ENCODE data around the gene ZFYVE27.

ZFYVE27 gene

GRCh38 chr10:97771913-97772823 is 35.2 kb downstream of the ZFYVE27 start, which contains the start of gene SFRP5:
SFRP5 (minus strand) TSS chr10:97771999; CDS start chr10:97771833, 166 bp downstream.
- no peak for DNase-seq

- DNase-seq = no peak
Measured at GRCh38 chr10:97773096-97773495, 36.2 kb downstream of the ZFYVE27 start.

DNA sequence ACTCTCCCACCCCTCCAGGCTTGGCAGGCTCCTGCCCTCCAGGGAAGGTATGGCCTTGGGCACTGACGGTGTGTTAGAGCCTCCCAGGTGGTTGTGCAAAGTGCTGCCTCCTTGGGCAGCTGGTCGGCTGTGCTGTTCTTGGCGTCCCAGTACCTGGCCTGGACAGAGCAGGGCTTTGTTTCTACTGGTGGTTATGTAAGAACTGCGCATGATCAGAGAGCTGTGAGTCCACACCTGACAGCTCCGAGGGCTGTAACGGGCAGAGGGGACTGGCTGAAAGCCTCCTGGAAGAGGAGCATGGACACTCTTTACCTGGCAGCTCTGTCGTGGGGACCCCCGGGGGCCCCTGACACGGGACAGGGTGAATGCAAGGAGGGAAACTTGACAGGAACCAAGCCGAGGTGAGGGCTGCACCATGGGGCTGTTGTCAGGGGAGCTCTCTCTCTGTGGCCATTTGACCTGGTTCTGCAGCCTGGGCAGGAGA is 37.9 kb downstream of the ZFYVE27 start:
- no peak for DNase-seq

DNA sequence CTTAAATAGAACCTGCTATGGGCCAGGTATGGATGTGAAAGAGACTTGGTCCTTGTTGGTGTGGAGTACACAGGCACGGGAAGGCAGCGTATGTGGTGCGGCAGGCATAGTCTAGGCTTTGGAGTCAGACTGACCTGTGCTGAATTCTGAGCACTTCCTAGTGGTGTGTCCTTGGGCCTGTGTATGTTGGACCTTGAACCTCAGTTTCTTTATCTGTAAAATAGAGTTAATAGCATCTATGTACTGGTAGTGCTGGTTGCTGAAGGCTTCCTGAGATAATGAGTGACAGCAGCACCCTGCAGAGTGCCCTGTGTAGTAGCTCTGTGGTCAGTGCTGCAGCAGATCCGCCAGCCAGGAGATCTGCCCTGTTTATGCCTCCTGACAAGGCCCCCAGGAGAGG is 40.2 kb downstream of the ZFYVE27 start:
- no peak for DNase-seq

DNA sequence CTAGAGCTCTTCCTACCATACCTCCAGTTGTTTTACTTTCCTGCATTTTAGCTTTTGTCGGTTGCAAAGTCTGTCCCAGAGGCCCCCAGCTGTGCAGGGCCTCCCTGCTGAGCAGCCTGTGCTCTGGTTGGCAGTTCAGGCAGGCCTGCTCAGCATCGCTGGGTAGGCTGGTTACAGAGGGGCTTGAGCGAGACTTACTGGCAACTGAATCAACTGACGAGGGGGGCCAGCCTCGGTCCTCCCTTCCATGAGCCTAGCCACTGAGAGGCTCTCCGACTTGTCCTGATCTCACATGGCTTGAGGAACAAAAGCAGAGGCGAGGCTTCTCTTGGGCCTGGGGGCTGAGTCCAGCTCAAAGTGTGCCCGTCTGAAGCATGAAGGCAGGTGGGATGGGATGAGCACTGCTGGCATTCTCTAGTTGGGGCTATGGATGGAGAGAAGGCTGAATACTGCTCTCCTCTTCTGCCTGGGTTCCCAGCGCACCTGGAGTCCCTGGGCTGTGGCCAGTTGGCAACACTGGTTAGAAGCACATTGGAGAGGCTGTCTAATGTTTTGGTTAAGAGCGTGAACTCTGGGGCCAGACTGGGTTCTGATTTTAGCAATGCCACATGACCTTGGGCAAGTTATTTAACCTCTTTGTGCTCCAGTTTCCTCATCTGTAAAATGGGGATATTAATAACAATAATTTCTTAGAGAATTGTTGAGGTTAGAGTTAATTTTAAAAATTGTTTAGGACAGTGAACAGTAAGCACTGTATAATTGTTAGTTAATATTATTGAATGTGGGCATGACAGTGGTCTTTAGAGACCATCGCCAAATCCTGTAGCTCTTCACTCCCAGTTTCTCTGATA is 41.7 kb downstream of the ZFYVE27 start:
- no peak for DNase-seq

DNA sequence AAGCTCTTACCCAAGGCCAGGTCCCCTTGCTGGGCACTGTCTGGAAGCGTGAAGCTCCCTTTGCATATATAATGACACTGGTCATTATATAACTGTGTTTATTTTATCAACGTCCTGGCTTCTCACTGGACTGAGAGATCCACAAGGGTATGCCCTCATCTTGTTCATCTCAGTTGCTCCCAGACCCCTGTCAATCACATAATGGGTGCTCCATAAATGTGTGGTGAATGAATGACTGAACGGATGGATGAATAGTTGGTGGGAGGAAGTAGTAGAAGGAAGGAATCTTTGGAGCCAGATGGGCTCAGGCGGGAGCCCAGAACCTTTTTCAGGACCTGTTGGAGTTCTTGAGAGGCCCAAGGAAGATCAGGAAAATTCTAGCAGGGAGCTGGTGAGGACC is 42.6 kb downstream of the ZFYVE27 start:
- DNase-seq = no peak

GRCh38 chr10:97779975-97780374 is 43.0 kb downstream of the ZFYVE27 start:
- no peak for DNase-seq

GRCh38 chr10:97780841-97781617 is 44.1 kb downstream of the ZFYVE27 start:
- no peak for DNase-seq

DNA sequence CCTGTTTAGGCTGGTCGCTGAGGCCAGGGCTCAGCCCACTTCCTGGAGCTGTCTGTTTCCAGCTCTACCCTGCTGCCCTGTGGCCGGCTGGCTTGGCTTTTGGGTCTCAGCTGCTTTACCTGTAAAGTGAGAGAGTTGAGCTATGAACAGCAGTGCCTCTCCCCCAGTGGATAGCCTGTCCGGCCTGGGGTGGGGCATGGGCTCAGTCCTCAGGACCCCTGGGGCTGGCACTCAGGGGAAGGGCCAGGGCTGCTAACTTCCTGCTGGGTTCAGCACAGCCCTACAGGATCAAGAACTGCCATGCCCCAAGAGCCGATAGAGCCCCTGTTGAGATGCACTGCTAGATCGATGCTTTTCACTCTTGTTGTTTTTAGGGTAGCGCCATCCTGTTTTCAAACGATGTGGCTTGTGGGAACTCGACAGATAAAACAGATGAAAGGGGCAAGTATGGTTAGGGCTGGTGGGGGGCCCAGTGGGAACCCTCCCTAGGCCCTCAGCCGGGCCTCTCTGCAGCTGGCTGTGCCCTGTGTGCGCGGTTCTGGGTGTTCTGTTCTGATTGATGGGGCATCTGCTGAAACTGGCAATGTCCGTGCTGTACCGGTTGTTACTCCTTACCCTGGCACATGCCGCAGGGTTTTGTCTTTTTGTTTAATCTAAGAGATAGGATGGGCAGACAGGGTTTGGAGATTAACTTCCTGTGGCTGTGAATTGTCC is 44.8 kb downstream of the ZFYVE27 start:
- no peak for DNase-seq

DNA sequence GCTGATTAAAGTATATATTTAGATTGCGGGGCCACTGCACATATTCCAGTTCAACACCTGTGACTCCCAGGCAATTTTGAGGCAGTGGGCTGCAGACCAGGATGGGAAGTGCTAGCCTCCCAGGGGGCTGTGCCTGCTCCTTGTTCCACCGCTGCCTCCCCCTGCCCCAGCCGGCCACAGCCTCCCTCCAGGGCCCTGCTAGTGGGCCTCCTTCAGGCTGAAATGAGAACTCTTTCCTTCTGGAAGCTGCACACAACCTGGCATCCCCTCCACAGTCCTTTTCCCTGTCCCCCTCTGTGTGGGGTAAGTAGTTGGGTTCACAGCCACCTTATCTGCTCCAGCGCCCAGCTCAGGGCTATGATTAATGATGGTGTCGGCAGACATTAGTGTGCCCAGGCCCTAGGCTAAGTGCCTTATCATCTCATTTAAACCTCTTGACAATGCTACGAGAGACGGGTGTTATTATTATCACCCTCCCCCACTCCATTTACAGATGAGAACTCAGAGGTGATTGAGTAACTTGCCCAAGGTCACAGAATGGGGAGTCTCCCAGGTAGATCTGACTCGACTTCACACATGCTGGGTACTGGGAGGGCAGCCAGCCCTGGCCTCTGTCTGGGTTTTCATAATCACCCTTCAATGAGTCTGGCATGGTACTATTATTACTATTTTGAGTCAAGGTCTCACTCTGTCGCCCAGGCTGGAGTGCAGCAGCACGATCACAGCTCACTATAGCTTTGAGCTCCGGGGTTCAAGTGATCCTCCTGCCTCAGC is 45.7 kb downstream of the ZFYVE27 start:
- no peak for DNase-seq

GRCh38 chr10:97784200-97784810 is 47.4 kb downstream of the ZFYVE27 start:
- no peak for DNase-seq

DNA sequence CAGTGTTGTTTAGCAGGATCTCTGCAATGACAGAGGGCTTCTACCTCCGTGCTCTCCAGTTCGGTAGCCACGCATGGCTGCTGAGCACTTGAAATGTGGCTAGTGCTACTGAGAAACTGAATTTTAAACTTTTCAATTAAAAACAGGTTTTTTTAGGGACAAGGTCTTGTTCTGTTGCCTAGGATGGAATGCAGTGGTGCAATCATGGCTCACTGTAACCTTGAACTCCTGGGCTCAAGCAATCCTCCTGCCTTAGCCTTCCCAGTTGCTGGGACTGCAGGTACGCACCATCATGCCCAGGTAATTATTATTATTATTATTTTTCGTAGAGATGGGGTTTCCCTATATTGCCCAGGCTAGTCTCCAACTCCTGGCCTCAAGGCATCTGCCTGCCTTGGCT is 48.3 kb downstream of the ZFYVE27 start:
- DNase-seq = no peak

DNA sequence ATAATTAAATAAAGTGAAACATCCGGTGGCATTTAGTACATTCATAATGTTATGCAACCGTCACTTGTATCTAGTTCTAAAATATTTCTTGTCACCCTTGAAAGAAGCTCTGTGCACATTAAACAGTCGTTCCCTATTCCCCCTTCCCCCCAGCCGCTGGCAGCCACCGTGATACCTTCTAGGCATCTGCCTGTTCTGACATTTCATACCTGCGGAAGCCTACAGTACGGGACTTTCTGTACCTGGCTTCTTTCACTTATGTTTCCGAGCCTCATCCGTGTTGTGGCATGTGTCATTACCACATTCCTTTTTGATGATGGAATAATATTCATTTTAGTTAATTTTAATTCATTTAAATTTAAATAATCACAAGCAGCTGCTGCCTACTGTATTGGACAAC is 48.8 kb downstream of the ZFYVE27 start:
- DNase-seq = no peak

DNA sequence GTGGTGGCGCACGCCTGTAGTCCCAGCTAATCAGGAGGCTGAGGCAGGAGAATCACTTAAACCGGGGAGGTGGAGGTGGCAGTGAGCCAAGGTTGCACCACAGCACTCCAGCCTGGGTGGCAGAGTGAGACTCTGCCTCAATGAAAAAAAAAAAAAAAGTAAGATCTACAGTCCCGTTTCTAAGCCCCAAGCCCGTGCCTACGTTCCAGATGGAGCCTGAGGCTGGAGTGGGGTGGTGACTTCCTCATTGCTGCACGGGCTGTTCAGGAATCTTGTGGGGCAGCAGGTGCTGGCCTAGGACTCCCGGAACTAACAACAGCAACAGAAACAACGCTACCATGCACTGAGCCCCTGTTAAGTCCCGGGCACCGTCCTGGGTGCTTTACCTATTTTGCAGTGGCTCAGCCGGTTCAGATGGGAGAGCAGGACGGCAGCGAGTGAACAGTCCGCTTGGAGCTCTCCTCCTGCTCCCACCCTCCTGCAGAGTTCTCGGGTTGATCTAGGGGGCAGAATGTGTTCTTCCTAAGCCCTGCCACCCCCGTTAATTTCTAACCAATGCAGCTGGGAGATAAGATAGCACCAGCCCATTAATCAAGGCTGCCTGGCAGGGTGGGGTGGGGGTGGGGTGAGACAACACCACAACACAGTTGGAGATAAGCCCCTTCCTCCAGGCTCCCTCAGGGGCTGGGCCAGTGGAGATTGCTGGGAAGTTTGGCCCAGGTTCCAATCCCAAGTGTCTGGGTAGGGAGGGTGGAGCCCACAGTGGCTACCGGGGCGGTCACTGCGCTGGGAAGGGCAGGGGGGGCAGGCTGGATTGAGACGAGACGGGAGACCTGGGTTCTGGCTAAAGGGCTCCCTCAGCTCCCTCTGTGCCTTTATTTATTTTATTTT is 51.9 kb downstream of the ZFYVE27 start:
- no peak for DNase-seq

- DNase-seq = no peak
Measured at GRCh38 chr10:97789770-97790397, 53.0 kb downstream of the ZFYVE27 start.

GRCh38 chr10:97791824-97792721 is 55.1 kb downstream of the ZFYVE27 start:
- peak; percentile 59 to 66 for DNase-seq

- DNase-seq = no peak
Measured at GRCh38 chr10:97795886-97796285, 59.0 kb downstream of the ZFYVE27 start.

- peak; percentile 24 to 33 for DNase-seq
Measured at GRCh38 chr10:97796651-97797050, 59.7 kb downstream of the ZFYVE27 start.

Measured in inflammatory macrophage (primary cell).